Stimulated activated CD4-positive, alpha-beta T cell treated with anti-CD3 and anti-CD28 coated beads, Interleukin-4, amount 100 ng/mL, for 48 hours (primary cell): ENCODE measurements around the gene TRDN.
"Not testable (repeated sequence)": the region's sequence is repeated elsewhere in the genome, so short reads cannot be mapped to it uniquely, and the experiment has no call there.

Experiments
- DNase-seq, 2 donors: peaks; one replicate each; pipeline ENCODE4 v3.0.0-alpha.2; 2020; ENCODE audit warnings: low read depth in 2 of 2

The TRDN gene

GRCh38 chr6:123629258-123629941, 7.3 kb downstream of the TRDN start:
- no peak for DNase-seq

GRCh38 chr6:123625696-123626095, 11.1 kb downstream of the TRDN start:
- DNase-seq = no peak

DNA sequence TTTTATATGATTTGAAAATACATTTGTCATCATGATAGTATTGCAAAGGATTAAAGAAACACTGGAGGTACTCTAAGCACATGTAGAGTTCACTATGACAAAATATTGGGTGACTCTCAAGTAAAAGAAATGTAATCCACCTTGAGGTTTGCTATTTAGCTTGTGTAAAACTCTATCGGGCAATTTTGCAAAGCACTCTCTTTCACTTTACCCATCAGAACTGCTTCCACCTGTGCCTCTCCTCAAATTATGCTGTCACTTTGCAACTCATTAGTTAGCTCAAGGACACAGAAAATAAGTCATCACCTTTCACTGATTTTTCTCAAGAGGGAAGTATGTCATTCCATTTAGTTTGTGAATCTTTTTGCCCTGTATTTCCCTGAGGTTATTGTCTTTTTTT, 14.0 kb downstream of the TRDN start:
- DNase-seq = no peak

- DNase-seq = no peak
These were observed 17.6 kb downstream of the TRDN start for GRCh38 chr6:123619156-123619555.

GRCh38 chr6:123616942-123617341, 19.8 kb downstream of the TRDN start:
- no peak for DNase-seq

DNA sequence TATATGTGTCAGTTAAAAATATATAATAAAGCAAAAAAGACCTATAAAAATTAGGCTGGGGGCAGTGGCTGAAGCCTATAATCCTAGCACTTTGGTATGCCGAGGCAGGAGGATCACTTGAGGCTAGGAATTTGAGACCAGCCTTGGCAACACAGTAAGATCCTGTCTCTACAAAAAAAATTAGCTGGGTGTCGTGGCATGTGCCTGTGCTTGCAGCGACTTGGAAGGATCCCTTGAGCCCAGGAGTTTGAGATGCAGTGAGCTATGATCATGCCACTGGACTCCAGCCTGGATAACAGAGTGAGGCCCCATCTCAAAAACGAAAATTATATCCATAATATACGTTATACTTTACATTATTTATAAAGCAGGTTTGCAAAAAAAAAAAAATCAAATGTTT, 20.7 kb downstream of the TRDN start:
- DNase-seq = no peak

DNA sequence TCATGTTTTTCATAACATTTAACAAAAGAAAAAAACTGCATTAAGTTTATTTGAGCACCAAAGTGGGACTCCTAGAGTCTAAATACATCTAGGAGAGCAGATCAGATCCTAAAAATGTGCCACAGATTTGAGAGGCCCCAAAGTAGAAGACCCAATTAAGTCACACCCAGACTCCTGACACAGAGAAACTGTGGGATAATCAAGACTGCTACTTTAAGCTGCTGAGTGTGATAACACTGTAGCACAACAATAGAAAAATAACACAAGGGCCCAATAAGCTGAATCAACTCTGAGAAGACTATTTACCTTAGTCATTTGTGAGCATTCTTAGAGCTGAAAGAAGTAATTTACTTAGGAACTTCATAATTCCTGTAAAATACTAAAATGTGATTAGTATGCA, 26.0 kb downstream of the TRDN start:
- DNase-seq = no peak

- DNase-seq = no peak
These were observed 32.7 kb downstream of the TRDN start for GRCh38 chr6:123604067-123604466.

GRCh38 chr6:123598011-123598410, 38.7 kb downstream of the TRDN start:
- no peak for DNase-seq

DNA sequence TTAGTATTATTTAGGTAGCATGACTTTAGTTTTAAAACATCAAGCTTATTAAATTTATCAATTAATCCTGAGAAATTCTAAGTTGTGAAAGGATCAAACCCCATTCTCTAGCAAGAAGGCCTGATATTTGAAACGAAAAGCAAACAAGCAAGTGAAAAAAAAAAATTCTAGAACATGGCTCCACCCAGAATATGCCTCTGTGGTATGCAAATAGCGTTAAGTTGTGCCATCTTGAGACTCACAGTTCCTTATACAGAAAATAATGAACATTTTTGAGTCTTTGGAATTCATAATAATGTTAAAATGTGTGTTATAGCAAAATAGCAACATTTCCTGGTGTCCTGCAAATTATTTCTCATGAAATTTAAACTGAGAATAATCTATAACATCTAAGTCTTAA, 42.0 kb downstream of the TRDN start:
- DNase-seq = no peak

GRCh38 chr6:123592426-123592825, 44.3 kb downstream of the TRDN start:
- no peak for DNase-seq

DNA sequence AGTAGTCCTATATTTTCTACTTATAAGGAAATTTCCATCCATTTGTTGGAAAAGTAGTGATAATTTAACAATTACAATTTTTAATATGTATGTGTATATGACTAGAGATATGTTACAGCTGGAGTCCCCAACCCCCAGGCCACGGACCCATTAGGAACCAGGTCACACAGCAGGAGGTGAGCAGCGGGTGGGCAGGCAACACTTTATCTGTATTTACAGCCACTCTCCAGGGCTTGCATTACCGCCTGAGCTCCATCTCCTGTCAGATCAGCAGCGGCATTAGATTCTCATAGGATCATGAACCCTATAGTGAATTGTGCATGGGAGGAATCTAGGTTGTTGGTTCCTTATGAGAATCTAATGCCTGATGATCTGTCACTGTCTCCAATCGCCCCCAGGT, 46.8 kb downstream of the TRDN start:
- DNase-seq = no peak

DNA sequence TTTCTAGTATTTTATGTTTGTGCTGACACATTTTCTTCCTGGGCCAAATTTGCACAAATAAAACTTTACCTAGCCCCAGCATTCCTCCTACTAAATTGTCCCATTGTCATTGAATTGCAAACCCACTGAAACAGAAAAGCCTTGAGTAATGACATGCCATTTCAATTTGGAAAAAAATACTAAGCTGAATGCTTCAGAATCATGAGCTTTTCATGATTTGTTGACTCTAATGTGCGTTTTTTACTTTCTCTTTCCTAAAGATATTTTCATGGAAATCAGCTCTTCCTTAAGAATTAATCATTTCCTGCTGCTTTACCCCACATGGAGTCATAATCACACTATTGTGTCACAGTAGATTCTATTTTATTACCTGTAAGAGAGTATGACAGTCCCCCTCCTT, 47.4 kb downstream of the TRDN start:
- no peak for DNase-seq

- no peak for DNase-seq
These were observed 48.2 kb downstream of the TRDN start for GRCh38 chr6:123588546-123588895.

- no peak for DNase-seq
These were observed 48.8 kb downstream of the TRDN start for GRCh38 chr6:123587838-123588545.

DNA sequence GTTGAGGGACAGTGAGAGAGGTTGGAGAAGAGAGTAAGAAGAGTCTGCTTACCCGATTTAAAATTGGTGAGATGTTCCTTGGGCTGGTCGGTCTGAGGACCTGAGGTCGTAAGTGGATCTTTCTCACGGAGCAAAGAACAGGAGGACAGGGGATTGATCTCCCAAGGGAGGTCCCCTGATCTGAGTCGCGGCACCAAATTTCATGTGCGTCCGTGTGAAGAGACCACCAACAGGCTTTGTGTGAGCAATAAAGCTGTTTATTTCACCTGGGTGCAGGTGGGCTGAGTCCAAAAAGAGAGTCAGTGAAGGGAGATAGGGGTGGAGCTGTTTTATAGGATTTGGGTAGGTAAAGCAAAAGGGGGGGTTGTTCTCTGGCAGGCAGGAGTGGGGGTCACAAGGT, 49.3 kb downstream of the TRDN start:
- DNase-seq = not testable (repeated sequence)

- no peak for DNase-seq
These were observed 56.4 kb downstream of the TRDN start for GRCh38 chr6:123580331-123580730.

DNA sequence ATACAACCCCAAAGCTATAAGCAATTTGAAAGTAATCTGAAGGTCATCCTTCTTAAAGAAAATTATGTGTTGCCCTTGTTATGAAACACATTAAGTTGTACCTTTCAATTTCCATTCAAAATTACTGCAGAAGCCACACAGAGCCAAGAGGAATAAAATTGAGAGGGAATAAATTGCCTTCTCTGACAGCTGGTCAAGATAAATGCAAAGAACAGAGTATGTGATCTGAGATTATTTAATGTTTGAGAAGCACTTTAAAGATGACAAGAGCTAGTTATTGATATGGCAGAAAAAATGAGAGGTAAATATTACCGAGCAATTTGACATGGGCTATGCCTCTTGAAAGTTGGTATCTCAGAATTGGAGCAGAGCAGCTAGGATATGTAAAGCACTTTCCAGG, 61.6 kb downstream of the TRDN start:
- DNase-seq = no peak

- DNase-seq = no peak
These were observed 65.7 kb downstream of the TRDN start for GRCh38 chr6:123570813-123571684.

DNA sequence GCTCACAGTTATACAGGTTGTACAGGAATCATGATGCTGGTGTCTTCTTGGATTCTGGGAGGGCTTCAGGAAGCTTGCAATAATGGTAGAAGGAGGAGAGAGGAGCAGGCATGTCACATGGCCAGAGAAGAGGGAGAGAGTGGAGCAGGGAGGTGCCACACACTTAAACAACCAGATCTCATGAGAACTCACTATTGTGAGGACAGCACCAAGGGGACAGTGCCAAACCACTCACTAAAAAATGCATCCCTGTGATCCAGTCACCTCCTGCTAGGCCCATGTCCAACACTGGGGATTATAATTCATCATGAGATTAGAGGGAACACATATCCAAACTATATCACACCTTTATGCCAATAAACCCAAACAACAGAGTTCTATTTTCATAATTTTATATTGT, 67.2 kb downstream of the TRDN start:
- no peak for DNase-seq

DNA sequence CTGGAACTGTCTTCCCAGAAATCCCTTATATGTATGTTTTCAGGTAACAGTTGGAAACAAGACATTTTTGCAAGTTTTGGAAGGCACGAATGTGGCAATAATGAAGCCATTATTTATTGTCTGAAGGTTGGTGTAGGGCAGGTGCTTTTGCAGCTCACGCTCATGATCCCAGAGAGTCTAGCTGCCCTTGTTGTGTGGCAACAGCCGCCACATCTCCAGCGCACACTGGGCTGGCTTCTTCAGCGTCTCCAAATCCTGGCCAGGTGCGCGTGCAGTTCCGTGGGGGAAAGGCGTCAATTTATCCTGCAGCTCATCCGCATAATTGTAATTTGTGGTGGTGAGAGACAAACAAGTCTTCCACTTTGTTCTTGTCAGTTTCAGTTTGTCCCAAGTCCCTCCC, 71.2 kb downstream of the TRDN start:
- no peak for DNase-seq

GRCh38 chr6:123564361-123564760, 72.4 kb downstream of the TRDN start:
- no peak for DNase-seq

DNA sequence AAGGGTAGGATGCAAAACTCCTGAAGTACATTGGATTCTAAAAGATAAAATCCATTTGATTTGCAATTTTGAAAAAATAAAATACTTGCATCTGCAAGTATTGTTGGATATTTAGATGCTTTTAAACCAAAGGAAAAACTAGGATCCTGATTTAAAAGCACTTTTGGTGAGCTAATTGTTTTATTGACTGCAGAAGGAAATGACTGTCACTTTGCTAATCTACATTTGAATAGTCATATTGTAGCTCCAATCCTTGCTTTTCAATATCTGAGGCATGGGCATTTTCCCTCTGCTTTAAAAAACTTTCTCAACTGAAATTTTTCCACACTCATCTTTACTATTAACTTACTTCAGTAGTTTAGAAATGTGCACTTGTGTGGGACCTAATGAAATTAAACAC, 74.1 kb downstream of the TRDN start:
- no peak for DNase-seq
